RWPE2 (cell line): ENCODE measurements around the gene CXCL14.

Experiments
- ATAC-seq: fragments of 200-7000 bp; cut with Tn5 transposase; 3 replicates; pipeline ENCODE4 v1.9.1; 2021; ENCODE audit warnings: low read depth
- DNase-seq: peaks from one replicate; pipeline ENCODE4 v3.0.0-alpha.2; 2020; ENCODE audit warnings: low spot score
- H3K27ac ChIP-seq: fragments of 450-650 bp; 2 replicates; pipeline ENCODE4 v1.5.1; 2017; ENCODE audit warnings: mild to moderate bottlenecking; ENCODE audit not compliant: poor library complexity, severe bottlenecking
- H3K27me3 ChIP-seq: fragments of 250-450 bp; sonication (Bioruptor Pico); 2 replicates; pipeline ENCODE4 v1.5.1; 2021; ENCODE audit warnings: mild to moderate bottlenecking, moderate library complexity; ENCODE audit not compliant: insufficient read depth, poor library complexity, severe bottlenecking
- H3K36me3 ChIP-seq: fragments of 250-450 bp; sonication (Bioruptor Pico); 2 replicates; pipeline ENCODE4 v1.5.1; 2020; ENCODE audit warnings: low read depth, mild to moderate bottlenecking, moderate library complexity
- H3K4me1 ChIP-seq: fragments of 250-450 bp; sonication (Bioruptor Pico); 2 replicates; pipeline ENCODE4 v1.5.1; 2021; ENCODE audit warnings: mild to moderate bottlenecking, moderate library complexity; ENCODE audit not compliant: insufficient read depth, poor library complexity, severe bottlenecking
- H3K4me3 ChIP-seq: fragments of 250-450 bp; sonication (Bioruptor Pico); 2 replicates; pipeline ENCODE4 v1.5.1; 2021; ENCODE audit warnings: mild to moderate bottlenecking, moderate library complexity; ENCODE audit not compliant: severe bottlenecking
- H3K9me3 ChIP-seq: fragments of 250-450 bp; sonication (Bioruptor Pico); 2 replicates; pipeline ENCODE4 v1.5.1; 2021; ENCODE audit warnings: mild to moderate bottlenecking, moderate library complexity; ENCODE audit not compliant: severe bottlenecking
- TF ChIP-seq, protein P1 (sequence below): fragments of 450-650 bp; IDR thresholded peaks from one replicate; pipeline ENCODE4 v1.5.1; 2017; ENCODE audit warnings: mild to moderate bottlenecking, moderate library complexity; ENCODE audit not compliant: poor library complexity, severe bottlenecking

Gene CXCL14

DNA sequence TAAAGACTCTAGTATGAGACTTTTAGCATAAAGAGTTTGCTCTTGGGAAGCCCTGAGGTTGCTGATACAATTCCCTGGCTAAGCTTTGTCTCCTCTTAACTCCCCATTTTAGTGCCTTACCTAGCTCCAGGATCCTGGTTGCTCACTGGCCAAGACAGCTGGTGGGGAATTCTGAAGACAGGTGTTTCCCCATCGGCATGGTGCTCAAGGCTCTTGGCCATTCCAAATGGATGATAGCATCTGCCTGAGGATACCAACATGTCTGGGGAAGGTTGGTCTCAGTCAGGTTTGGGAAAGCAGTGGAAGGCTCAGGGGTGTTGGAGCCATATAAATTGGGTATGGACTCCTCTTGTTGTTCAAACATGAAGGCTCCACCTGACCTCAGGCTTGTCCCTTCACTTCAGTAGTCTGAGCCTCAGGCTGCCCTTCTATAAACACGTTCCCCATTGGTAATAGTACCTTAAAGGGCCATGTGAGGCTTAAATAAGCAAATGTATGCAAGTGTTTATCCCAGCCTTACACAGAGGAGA is 44.5 kb upstream of the CXCL14 start:
- DNase-seq (no peak), ATAC-seq (no peak)
- H3K4me1 ChIP-seq = no peaks in the 10 kb centered on the region
- TF ChIP-seq, protein P1, sequence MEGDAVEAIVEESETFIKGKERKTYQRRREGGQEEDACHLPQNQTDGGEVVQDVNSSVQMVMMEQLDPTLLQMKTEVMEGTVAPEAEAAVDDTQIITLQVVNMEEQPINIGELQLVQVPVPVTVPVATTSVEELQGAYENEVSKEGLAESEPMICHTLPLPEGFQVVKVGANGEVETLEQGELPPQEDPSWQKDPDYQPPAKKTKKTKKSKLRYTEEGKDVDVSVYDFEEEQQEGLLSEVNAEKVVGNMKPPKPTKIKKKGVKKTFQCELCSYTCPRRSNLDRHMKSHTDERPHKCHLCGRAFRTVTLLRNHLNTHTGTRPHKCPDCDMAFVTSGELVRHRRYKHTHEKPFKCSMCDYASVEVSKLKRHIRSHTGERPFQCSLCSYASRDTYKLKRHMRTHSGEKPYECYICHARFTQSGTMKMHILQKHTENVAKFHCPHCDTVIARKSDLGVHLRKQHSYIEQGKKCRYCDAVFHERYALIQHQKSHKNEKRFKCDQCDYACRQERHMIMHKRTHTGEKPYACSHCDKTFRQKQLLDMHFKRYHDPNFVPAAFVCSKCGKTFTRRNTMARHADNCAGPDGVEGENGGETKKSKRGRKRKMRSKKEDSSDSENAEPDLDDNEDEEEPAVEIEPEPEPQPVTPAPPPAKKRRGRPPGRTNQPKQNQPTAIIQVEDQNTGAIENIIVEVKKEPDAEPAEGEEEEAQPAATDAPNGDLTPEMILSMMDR = no peak
- no peak overlapping the region for H3K4me3 ChIP-seq
- peaks cover 6% of the 10 kb centered on the region for H3K27me3 ChIP-seq
- no peaks in the 10 kb centered on the region for H3K36me3 ChIP-seq
- peaks cover 7% of the 10 kb centered on the region for H3K9me3 ChIP-seq
- H3K27ac ChIP-seq = no peak overlapping the region

DNA sequence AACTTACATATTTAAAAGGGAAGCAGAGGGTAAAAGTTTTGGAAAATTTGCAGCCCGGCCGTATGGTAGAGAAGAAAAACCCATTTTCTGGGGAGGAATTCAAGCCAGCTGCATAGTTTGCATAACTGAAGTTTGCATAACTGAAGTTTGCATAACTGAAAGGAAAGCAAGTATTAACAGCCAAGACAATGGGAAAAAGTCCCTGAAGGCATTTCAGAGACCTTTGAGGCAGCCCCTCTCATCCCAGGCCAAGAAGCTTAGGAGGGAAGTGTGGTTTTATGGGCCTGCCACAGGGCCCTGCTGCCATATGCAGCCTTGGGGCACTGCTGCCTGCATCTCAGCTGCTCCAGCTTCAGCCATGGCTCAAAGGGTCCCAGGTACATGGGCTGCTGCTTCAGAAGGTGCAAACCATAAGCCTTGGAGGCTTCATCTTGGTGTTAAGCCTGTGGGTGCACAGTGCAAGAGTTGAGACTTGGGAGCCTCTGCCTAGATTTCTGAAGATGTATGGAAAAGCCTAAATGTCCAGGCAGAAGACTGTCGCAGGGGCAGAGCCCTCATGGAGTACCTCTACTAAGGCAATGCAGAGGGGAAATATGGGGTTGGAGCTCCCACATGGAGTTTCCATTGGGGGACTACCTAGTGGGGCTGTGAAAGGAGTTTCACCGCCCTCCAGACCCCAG is 36.9 kb upstream of the CXCL14 start:
- TF ChIP-seq, protein P1 = no peak
- Histone ChIP-seq H3K36me3 (no peaks in the 10 kb centered on the region), H3K4me1 (no peaks in the 10 kb centered on the region), H3K27ac (no peak overlapping the region), H3K27me3 (peaks cover 2% of the 10 kb centered on the region), H3K4me3 (no peak overlapping the region), H3K9me3 (peaks cover 7% of the 10 kb centered on the region)
- ATAC-seq (no peak), DNase-seq (no peak)

DNA sequence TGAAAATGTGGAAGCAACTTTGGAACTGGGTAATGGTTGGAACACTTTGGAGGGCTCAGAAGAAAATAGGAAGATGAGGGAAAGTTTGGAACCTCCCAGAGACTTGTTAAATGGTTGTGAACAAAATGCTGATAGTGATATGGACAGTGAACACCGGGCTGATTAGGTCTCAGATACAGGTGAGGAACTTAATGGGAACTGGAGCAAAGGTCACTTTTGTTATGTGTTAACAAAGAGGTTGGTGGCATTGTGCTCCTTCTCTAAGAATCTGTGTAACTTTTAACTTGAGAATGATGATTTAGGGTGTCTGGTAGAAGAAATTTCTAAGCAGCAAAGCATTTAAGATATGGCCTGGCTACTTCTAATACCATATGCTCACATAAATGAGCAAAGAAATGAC is 36.4 kb upstream of the CXCL14 start:
- Histone ChIP-seq H3K9me3 (peaks cover 7% of the 10 kb centered on the region), H3K27ac (no peak overlapping the region), H3K36me3 (no peaks in the 10 kb centered on the region), H3K4me3 (no peak overlapping the region), H3K4me1 (no peaks in the 10 kb centered on the region), H3K27me3 (peaks cover 2% of the 10 kb centered on the region)
- no peak for ATAC-seq
- TF ChIP-seq, protein P1 = no peak
- no peak for DNase-seq

GRCh38 chr5:135609981-135610380 is 31.2 kb upstream of the CXCL14 start:
- H3K9me3 ChIP-seq = no peaks in the 10 kb centered on the region
- no peak for ATAC-seq
- H3K36me3 ChIP-seq = no peaks in the 10 kb centered on the region
- DNase-seq = no peak
- H3K4me1 ChIP-seq = no peaks in the 10 kb centered on the region
- no peak overlapping the region for H3K4me3 ChIP-seq
- peaks cover 5% of the 10 kb centered on the region for H3K27me3 ChIP-seq
- no peak overlapping the region for H3K27ac ChIP-seq
- TF ChIP-seq, protein P1 = no peak

- H3K4me1 ChIP-seq = no peaks in the 10 kb centered on the region
- DNase-seq = no peak
- H3K4me3 ChIP-seq = no peak overlapping the region
Observed at GRCh38 chr5:135608761-135609443, 30.1 kb upstream of the CXCL14 start.

More at GRCh38 chr5:135608761-135609443, 30.1 kb upstream of the CXCL14 start:
- TF ChIP-seq, protein P1 = no peak
- ATAC-seq = no peak
- H3K27me3 ChIP-seq = peaks cover 3% of the 10 kb centered on the region
- H3K9me3 ChIP-seq = no peaks in the 10 kb centered on the region
- H3K36me3 ChIP-seq = no peaks in the 10 kb centered on the region
- H3K27ac ChIP-seq = no peak overlapping the region
